ENCODE measurements around the gene DOCK10.
"Not testable (repeated sequence)": the region's sequence is repeated elsewhere in the genome, so short reads cannot be mapped to it uniquely, and the experiment has no call there.

The DOCK10 gene

GRCh38 chr2:225041851-225042799, at the start of gene DOCK10:
TSS of gene DOCK10 (minus strand) at chr2:225042468. CDS start at chr2:225042374, 94 bp downstream.
- DNase-seq = peak; percentile 14 to 20

- DNase-seq = no peak
These were observed 49.1 kb upstream of the DOCK10 start for GRCh38 chr2:225091336-225091735.

- no peak for DNase-seq
These were observed 48.5 kb upstream of the DOCK10 start for GRCh38 chr2:225090746-225091145.

GRCh38 chr2:225086915-225087314, 44.6 kb upstream of the DOCK10 start:
- no peak for DNase-seq

- no peak for DNase-seq
These were observed 44.2 kb upstream of the DOCK10 start for GRCh38 chr2:225086439-225086838.

GRCh38 chr2:225083276-225083675, 41.0 kb upstream of the DOCK10 start:
- no peak for DNase-seq

GRCh38 chr2:225076125-225076524, 33.9 kb upstream of the DOCK10 start:
- DNase-seq = no peak

GRCh38 chr2:225074919-225075681, 32.8 kb upstream of the DOCK10 start:
- DNase-seq = no peak

- no peak for DNase-seq
These were observed 32.1 kb upstream of the DOCK10 start for GRCh38 chr2:225074366-225074765.

GRCh38 chr2:225073198-225073597, 30.9 kb upstream of the DOCK10 start:
- DNase-seq = no peak

- DNase-seq = no peak
These were observed 30.2 kb upstream of the DOCK10 start for GRCh38 chr2:225072444-225072843.

- DNase-seq = no peak
These were observed 28.5 kb upstream of the DOCK10 start for GRCh38 chr2:225070811-225071210.

GRCh38 chr2:225069966-225070365, 27.7 kb upstream of the DOCK10 start:
- DNase-seq = no peak

GRCh38 chr2:225069477-225069876, 27.2 kb upstream of the DOCK10 start:
- DNase-seq = no peak

- DNase-seq = no peak
These were observed 23.6 kb upstream of the DOCK10 start for GRCh38 chr2:225065882-225066281.

GRCh38 chr2:225064928-225065327, 22.7 kb upstream of the DOCK10 start:
- DNase-seq = no peak

- DNase-seq = no peak
These were observed 22.1 kb upstream of the DOCK10 start for GRCh38 chr2:225064362-225064761.

- no peak for DNase-seq
These were observed 14.2 kb upstream of the DOCK10 start for GRCh38 chr2:225056330-225057073.

- DNase-seq = no peak
These were observed 13.4 kb upstream of the DOCK10 start for GRCh38 chr2:225055714-225056113.

GRCh38 chr2:225052703-225053102, 10.4 kb upstream of the DOCK10 start:
- no peak for DNase-seq

- not testable (repeated sequence) for DNase-seq
These were observed 5.2 kb upstream of the DOCK10 start for GRCh38 chr2:225047502-225047901.

- no peak for DNase-seq
These were observed 516 bp upstream of the DOCK10 start for GRCh38 chr2:225042800-225043167.

- DNase-seq = no peak
These were observed 939 bp downstream of the DOCK10 start for GRCh38 chr2:225041207-225041850.
